Measurements from ENCODE around the gene MEIOSIN.
"Not testable (repeated sequence)": the region's sequence is repeated elsewhere in the genome, so short reads cannot be mapped to it uniquely, and the experiment has no call there.

MEIOSIN gene

DNA sequence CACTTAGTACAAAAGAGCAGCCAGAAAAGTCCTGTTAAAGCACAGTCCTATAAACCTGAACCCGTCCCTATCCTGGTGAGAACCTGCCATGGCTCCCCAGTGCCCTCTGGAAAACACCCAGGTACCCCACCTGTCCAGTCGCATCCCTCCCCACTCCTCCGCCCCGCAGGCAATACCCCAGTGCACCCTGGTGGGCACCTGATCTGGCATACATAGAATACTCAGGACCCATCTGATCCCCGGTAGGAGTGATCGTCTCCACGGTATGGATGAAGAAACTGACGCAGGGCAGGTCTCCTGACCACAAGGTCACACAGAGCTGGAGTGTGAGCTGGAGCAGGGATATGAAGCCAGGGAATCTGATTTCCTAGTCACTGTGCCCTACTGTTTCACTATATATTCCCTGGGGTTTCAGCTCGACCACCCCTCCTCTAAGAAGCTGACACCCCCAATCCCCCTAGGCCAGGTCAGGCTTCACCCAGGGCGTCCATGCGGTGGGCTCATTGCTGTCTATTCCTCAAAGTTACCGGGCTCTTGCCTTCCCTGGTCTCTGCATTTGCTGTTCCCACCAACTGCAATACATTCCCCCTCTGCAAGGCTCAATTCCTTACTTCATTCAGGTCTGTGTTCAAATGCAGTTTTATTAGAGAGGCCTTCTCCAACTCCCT, 15.1 kb upstream of the MEIOSIN start:
- DNase-seq (ENCODE audit: low read depth in 2 of 2) = no peak

- DNase-seq (ENCODE audit: low read depth in 2 of 2) = not testable (repeated sequence)
Observed at GRCh38 chr19:45720065-45720464, 13.2 kb upstream of the MEIOSIN start.

- not testable (repeated sequence) for DNase-seq (ENCODE audit: low read depth in 2 of 2)
Observed at GRCh38 chr19:45728683-45729082, 4.6 kb upstream of the MEIOSIN start.

DNA sequence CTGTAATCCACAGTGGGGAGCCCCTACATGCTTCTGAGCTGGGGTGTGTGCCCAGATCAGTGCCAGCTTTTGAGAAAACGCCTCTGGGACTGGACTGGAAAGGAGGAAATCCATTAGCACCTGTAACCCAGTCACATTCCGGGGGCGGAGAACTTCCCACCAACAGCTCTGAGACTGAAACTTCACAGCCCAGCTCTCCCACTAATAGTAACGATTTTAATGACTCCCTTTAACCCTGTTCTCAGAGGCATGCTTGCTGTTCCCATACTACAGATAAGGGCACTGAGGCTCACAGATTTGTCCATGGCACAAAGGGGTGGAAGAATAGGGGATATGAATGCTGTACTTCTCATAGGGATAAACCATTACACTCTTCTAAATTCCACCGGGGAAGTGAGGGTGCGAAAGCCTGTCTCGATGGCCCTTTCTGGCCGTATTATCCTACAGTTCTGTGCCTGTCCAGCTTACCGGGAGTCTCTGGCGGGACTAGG, 3.4 kb upstream of the MEIOSIN start:
- no peak for DNase-seq (ENCODE audit: low read depth in 2 of 2)

DNA sequence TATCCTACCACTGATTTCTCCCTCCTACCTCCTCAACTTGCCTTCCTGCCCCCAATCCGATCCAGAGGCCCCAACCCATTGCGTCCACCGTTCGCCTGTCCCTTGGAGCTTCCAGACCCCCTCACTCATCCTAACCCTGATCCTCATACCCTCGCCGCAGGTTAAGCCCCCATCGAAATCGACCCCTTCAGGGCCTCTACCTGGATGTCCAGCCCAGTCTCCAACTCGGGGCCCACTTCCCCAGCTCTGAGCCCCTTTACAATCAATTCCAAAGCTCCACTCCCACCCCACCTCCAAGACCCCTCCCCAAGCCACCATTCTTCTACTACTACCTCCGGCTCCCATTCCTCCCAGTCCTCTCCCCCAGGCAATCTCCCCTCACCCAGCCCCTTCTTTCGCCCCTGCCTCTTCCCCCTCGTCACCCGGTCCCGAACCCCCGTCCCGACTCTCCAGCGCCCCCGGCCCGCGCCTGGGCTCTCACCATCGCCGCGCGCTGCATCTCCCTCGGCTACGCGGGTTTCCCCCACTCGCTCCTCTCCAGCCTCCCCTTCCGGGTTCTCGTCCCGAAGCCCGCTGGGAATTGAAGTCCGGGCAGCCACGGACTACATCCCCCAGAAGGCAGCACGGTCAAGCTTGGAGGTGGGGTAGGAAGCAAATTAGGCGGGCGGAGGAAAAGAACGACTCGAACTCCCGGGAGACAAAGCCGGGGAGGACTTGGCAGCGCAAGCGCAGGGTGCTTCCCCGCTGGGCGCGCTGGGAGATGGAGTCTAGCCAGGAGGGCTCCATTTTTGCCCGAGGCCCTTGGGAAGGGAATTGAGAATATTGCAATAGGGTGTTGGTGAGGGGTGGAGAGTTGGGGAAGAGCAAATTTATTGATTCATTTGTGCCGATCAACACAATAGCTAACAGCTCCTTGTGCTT, 2.6 kb upstream of the MEIOSIN start, which contains the start of gene FBXO46:
FBXO46 (minus strand) TSS at position 529 of the 921 bp plus-strand sequence. CDS start 17,401 bp downstream, outside the sequence.
- peak; percentile 84 to 92 for DNase-seq (ENCODE audit: low read depth in 2 of 2)

- DNase-seq (ENCODE audit: low read depth in 2 of 2) = no peak
Observed at GRCh38 chr19:45739498-45740439, 6.5 kb downstream of the MEIOSIN start.

DNA sequence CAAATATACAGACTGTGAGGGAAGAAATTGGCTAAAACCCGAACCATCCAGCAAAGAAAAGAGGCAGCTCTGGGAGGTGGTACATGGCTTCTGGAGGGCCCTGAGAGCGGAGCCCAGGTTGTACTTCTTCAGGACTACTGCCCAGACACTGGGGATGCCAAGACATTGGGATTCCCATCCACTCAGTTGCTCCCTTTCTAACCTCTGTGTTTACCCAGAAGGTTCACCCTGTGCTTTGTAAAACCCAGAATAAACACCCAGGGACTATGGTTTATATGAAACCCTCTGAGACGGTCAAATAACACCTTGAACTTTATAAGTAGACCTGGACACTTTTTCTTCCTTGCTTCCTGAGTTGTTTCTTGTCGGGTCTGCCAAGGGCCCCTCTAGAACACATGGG, 9.7 kb downstream of the MEIOSIN start:
- no peak for DNase-seq (ENCODE audit: low read depth in 2 of 2)

DNA sequence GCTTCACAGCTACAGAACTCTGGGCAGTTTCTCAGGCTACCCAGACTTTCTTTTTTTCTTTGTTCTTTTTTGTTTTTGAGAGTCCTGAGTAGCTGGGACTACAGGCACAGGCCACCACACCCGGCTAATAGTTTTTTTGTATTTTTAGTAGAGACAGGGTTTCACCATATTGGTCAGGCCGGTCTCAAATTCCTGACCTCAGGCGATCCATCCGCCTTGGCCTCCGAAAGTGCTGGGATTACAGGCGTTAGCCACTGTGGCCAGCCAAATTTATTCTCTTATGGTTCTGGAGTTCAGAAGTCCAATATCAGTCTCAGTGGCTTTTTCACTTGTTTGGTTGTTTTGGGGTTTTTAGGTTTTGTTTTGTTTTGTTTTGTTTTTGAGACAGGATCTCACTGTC, 12.4 kb downstream of the MEIOSIN start:
- no peak for DNase-seq (ENCODE audit: low read depth in 2 of 2)

DNA sequence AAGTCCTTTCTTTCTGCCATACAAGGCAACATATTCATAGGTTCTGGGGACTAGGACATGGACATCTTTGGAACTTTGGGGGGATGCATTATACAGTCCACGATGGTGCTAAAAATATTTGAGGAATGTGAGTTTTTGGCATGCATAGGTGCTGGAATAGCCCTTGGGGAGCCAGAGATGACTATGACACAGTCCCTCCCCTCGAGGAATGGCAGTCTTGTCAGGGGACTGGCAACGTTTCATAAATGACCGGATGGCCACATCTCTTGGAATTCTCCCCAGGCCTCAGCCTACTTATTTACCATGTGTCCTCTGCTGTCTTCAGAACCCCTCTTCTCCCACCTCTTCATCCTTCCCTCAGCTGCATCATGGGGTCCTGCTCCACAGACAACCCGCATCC, 13.6 kb downstream of the MEIOSIN start:
- DNase-seq (ENCODE audit: low read depth in 2 of 2) = no peak

- no peak for DNase-seq (ENCODE audit: low read depth in 2 of 2)
Observed at GRCh38 chr19:45747513-45747912, 14.3 kb downstream of the MEIOSIN start.

DNA sequence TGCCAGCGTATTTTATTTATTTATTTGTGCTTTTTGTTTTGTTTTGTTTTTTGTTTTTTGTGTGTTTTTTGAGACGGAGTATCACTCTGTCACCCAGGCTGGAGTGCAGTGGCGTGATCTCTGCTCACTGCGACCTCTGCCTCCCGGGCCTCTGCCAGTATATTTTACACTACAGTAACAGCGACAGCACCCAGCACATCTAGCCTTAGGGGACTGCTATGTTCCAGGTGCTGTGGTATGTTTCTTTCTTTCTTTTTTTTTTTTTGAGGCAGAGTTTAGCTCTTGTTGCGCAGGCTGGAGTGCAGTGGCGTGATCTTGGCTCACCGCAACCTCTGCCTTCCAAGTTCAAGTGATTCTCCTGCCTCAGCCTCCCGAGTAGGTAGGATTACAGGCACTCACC, 18.2 kb downstream of the MEIOSIN start:
- not testable (repeated sequence) for DNase-seq (ENCODE audit: low read depth in 2 of 2)

DNA sequence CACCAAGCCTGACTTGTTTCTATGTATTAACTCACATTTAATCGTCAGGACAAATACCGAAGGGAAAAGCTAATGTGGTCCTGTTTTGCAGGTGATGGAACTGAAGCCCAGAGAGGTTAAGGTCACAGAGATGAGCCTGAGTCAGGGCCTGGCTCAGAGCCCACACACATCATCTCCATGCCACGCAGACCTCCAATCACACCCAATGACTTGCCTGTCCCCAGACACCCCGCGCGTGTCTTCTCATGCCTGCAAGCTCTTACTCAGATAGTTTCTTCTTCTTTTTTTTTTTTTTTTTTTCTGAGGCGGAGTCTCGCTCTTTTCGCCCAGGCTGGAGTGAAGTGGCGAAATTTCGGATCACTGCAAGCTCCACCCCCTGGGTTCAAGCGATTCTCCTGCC, 19.4 kb downstream of the MEIOSIN start:
- DNase-seq (ENCODE audit: low read depth in 2 of 2) = no peak

GRCh38 chr19:45753548-45753947, 20.3 kb downstream of the MEIOSIN start:
- no peak for DNase-seq (ENCODE audit: low read depth in 2 of 2)

DNA sequence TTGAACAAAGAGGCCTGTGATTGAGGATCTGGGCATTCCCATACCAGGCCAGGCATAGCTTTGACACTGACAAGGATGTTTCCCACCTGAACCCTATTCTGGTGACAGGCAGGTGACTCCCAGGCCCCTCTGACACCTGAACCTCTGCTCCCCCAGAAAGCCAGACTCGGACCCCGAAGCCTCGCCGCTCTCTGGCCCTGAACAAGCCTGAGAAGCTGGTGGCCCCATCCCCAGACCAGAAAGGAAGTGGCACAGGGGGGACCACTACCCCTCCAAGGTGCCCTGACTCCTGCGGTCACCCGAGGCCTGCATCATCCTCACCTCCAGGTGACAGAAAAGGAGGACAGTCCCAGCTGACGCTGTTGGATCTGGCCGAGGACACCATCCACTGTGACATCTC, 21.1 kb downstream of the MEIOSIN start:
- DNase-seq (ENCODE audit: low read depth in 2 of 2) = no peak

GRCh38 chr19:45757695-45758094, 24.5 kb downstream of the MEIOSIN start:
- DNase-seq (ENCODE audit: low read depth in 2 of 2) = no peak

GRCh38 chr19:45758921-45759320, 25.7 kb downstream of the MEIOSIN start:
- DNase-seq (ENCODE audit: low read depth in 2 of 2) = no peak

GRCh38 chr19:45761714-45762113, 28.5 kb downstream of the MEIOSIN start:
- no peak for DNase-seq (ENCODE audit: low read depth in 2 of 2)

DNA sequence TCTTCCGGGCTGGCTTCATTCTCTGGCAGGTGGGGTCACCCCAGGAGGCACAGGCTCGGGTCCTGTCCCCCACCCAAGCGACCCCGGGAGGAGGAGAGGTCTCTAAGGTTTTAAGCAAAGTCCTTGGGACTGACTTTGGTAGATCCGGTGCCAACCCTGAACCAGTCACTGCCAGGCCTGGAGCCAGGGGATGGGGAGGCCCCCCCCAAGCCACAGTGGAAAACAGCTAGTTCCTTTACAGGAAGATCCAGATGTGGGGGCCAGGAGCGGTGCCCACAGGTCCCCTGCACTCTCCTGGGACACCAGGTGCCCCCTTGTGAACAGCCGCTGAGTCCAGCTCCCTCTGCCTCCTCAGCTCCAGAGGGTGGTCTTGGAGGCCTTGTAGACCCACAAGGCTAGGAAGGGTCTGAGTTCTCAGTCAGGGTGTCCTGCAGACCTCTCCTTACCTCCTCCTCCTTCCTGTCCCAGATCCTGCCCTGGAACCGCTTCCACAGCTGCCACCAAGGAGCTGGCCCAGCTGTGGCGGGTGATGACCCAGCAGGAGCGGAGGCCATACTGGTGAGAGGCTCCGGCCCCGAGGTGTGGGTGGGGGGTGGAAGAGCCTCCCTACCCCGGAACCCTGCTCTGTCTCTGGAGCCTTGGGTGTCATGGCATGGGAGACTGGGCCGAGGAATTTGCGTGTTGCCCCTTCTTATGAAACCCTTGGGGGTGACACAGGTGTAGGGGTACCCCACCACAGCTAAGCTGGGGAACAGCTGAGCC, 29.8 kb downstream of the MEIOSIN start:
- no peak for DNase-seq (ENCODE audit: low read depth in 2 of 2)

- no peak for DNase-seq (ENCODE audit: low read depth in 2 of 2)
Observed at GRCh38 chr19:45763691-45764294, 30.6 kb downstream of the MEIOSIN start.

DNA sequence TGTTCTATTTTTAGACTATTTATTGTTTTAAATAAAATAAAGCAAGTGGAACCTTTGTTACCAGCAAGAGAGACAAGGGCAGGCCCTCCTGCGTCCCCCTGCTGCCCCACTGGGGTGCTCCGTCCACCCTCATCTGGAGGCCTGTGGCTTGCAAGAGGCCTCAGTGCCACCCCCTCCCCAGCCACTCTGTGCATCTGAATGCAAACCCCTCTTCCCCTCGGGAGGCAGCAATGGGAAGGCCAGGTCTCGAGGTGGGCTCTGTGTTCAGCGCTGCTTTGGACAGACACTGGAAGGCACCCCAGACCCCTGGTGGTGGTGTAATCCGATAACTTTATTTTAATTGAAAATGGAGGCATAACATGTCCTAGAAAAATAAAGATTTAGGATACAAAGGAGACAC, 31.2 kb downstream of the MEIOSIN start:
- DNase-seq (ENCODE audit: low read depth in 2 of 2) = no peak

Measured in stimulated activated CD8-positive, alpha-beta memory T cell treated with anti-CD3 and anti-CD28 coated beads, Interleukin-2, amount 100 ng/mL, for 48 hours (primary cell).